Keratinocyte (primary cell): ENCODE results near the gene PACSIN2.

ENCODE experiments used
- CTCF ChIP-seq, 3 experiments: IDR thresholded peaks in 1 of 3; conservative IDR thresholded peaks in 1 of 3; optimal IDR thresholded peaks in 1 of 3; 2 replicates in 2 of 3; 3 replicates in 1 of 3; pipeline versions ENCODE3 to v1.5.1; 2011; ENCODE audit warnings: low read length in 3 of 3, mild to moderate bottlenecking in 3 of 3, moderate library complexity in 2 of 3, control low read depth in 1 of 3, inconsistent platforms in 1 of 3; ENCODE audit not compliant: insufficient read depth in 2 of 3; ENCODE audit errors: extremely low read depth in 1 of 3
- EZH2 ChIP-seq: IDR thresholded peaks from one replicate; pipeline ENCODE4 v1.6.1; 2012; ENCODE audit warnings: inconsistent platforms, mild to moderate bottlenecking, low read length, moderate library complexity

GRCh38 chr22:43057641-43058040 is 42.7 kb upstream of the PACSIN2 start:
- no peak for TF ChIP-seq CTCF (optimal IDR thresholded peaks at IDR 0.05 in 1 of 3, IDR thresholded peaks at IDR 0.05 in 1 of 3, conservative IDR thresholded peaks at IDR 0.05 in 1 of 3; ENCODE audit: extremely low read depth in 1 of 3, insufficient read depth in 2 of 3, low read length in 3 of 3)
- TF ChIP-seq EZH2, result no peak
